BJ (cell line): Measurements from ENCODE around the gene MYO15B. TPM values are rescaled to one million over a fixed set of nuclear protein-coding genes. Genes with fewer than 3 reads are reported as not detected.

ENCODE experiments used
- CTCF ChIA-PET: fragments of 350-600 bp; formaldehyde crosslinking; extraction: SDS; loops from one replicate; lab custom pipeline; 2021; ENCODE audit warnings: antibody characterized with exemption, inconsistent platforms; lab: Yijun Ruan, JAX
- POLR2A ChIA-PET: fragments of 300-600 bp; sonication (Branson Sonifier 250); formaldehyde crosslinking; extraction: SDS; loops from one replicate; lab custom pipeline; 2021; ENCODE audit warnings: antibody characterized with exemption; lab: Charles Lee
- DNase-seq: peaks from one replicate; pipeline ENCODE4 v3.0.0-alpha.2; 2011; ENCODE audit warnings: low read depth
- H3K27me3 ChIP-seq: 2 replicates; pipeline ENCODE4 v1.6.0; 2011; ENCODE audit warnings: low read length; ENCODE audit not compliant: control insufficient read depth, insufficient read depth
- H3K36me3 ChIP-seq: 2 replicates; pipeline ENCODE4 v1.5.1; 2011; ENCODE audit warnings: low read length; ENCODE audit not compliant: control insufficient read depth, insufficient read depth
- H3K4me3 ChIP-seq: 2 replicates; pipeline ENCODE4 v1.5.1; 2011; ENCODE audit warnings: low read depth, mild to moderate bottlenecking, control low read depth, low read length
- CTCF ChIP-seq: IDR thresholded peaks from 2 replicates; pipeline ENCODE4 v1.5.1; 2011; ENCODE audit warnings: low read depth, mild to moderate bottlenecking, control low read depth, inconsistent platforms, low read length, moderate library complexity; ENCODE audit not compliant: insufficient read depth
- polyA plus RNA-seq: library from polyadenylated mRNA; depleted of rRNA; stranded (reverse); fragments of >200 nt; gene quantifications from 2 replicates; pipeline ENCODE4 v1.2.3, GENCODE V29; 2011

The MYO15B gene
- polyA plus RNA-seq, 1 experiment = 1.3 TPM

- ChIA-PET CTCF (interaction anchor here (0.6 to 3.0 kb wide), 11 partner anchors 9 to 164 kb away, joined by 3 to 22 read pairs (median 5); partner anchors contain the start of gene SMIM5), POLR2A (no interaction called here)
- TF ChIP-seq CTCF = peak; percentile 41
- Histone ChIP-seq H3K36me3 (no peaks in the 10 kb centered on the region), H3K27me3 (peaks cover 18% of the 10 kb centered on the region), H3K4me3 (peak overlapping the region; percentile 54)
- DNase-seq = no peak
Measured at GRCh38 chr17:75589012-75589918, 1.7 kb downstream of the MYO15B start.

GRCh38 chr17:75589919-75590303 is 2.3 kb downstream of the MYO15B start:
- H3K27me3 ChIP-seq = peaks cover 16% of the 10 kb centered on the region
- no peak for DNase-seq
- CTCF ChIA-PET = interaction anchor here (0.6 to 3.0 kb wide), 8 partner anchors 9 to 163 kb away, joined by 3 to 22 read pairs (median 4); partner anchors contain the start of gene SMIM5
- H3K4me3 ChIP-seq = peak overlapping the region; percentile 54
- TF ChIP-seq CTCF = no peak
- POLR2A ChIA-PET = no interaction called here
- H3K36me3 ChIP-seq = no peaks in the 10 kb centered on the region

- TF ChIP-seq CTCF = no peak
- POLR2A ChIA-PET = no interaction called here
- H3K4me3 ChIP-seq = no peak overlapping the region
- no peaks in the 10 kb centered on the region for H3K36me3 ChIP-seq
- CTCF ChIA-PET = interaction anchor here (1.0 to 3.0 kb wide), 7 partner anchors 9 to 163 kb away, joined by 3 to 22 read pairs (median 5); partner anchors contain the start of gene SMIM5
- no peak for DNase-seq
- H3K27me3 ChIP-seq = peaks cover 13% of the 10 kb centered on the region
Measured at GRCh38 chr17:75590314-75590761, 2.7 kb downstream of the MYO15B start.

GRCh38 chr17:75590849-75591721 is 3.5 kb downstream of the MYO15B start:
- no peaks in the 10 kb centered on the region for H3K36me3 ChIP-seq
- no peak overlapping the region for H3K4me3 ChIP-seq
- no peak for DNase-seq
- POLR2A ChIA-PET = no interaction called here
- peaks cover 13% of the 10 kb centered on the region for H3K27me3 ChIP-seq
- CTCF ChIA-PET = interaction anchor here (1.0 to 3.0 kb wide), 9 partner anchors 10 to 162 kb away, joined by 3 to 22 read pairs (median 5); partner anchors contain the start of gene SMIM5
- TF ChIP-seq CTCF = no peak
